GM19395 (cell line): ENCODE measurements around the gene PTPRK.

Source experiments
- ATAC-seq: cut with Tn5 transposase; IDR thresholded peaks from one replicate; pipeline ENCODE4 v1.9.1; 2021; ENCODE audit warnings: mild to moderate bottlenecking, moderate library complexity; ENCODE audit not compliant: unreplicated experiment

Gene PTPRK

GRCh38 chr6:128099571-128100197 lies 420.7 kb downstream of the PTPRK start:
- ATAC-seq: no peak

- no peak for ATAC-seq
These were observed 422.3 kb downstream of the PTPRK start for GRCh38 chr6:128098000-128098581.

- no peak for ATAC-seq
These were observed 423.4 kb downstream of the PTPRK start for GRCh38 chr6:128097009-128097408.

DNA sequence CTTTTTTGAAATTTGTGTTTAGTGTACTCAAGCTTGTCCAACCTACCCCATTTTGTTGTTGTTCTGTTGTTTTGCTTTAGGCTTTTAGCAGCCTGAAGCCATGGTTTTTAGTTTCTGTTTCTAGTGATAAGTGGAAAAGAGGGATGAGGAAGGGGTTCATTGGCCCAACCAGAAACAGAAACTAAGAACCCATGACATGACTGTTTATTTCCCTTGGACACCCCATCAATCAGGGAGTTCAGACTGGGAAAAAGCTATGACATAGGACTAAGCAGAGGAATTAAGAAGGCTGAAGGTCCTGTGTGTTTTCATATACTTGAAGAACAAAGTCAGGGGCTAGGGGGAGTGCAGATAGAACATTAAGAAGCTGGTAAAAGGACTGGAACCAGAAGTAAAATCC lies 425.0 kb downstream of the PTPRK start:
- no peak for ATAC-seq

- no peak for ATAC-seq
These were observed 441.4 kb downstream of the PTPRK start for GRCh38 chr6:128079021-128079420.

GRCh38 chr6:128078276-128078675 lies 442.1 kb downstream of the PTPRK start:
- ATAC-seq: peak; percentile 91

- no peak for ATAC-seq
These were observed 443.6 kb downstream of the PTPRK start for GRCh38 chr6:128076843-128077242.

- no peak for ATAC-seq
These were observed 445.8 kb downstream of the PTPRK start for GRCh38 chr6:128074567-128074966.

GRCh38 chr6:128073389-128073788 lies 447.0 kb downstream of the PTPRK start:
- ATAC-seq: no peak

- ATAC-seq: peak; percentile 84
These were observed 449.2 kb downstream of the PTPRK start for GRCh38 chr6:128071212-128071611.

DNA sequence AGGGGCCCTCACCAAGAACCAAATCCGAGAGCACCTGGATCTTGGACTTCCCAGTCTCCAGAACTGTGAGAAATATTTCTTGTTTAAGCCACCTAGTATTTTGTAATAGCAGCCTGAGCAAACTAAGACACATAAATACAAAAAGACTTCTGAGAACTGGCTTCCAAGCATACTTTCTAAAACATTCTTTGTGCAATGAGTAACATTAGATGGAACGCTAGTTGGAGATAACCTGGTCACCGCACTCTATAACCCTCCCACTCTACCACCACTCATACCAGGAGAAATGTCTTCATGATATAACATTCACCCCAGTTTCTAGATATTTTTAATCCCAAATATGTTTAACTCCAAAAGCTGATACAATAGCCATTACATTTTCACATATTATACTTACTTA lies 450.0 kb downstream of the PTPRK start:
- ATAC-seq: no peak

GRCh38 chr6:128069188-128069587 lies 451.2 kb downstream of the PTPRK start:
- ATAC-seq: no peak

GRCh38 chr6:128068119-128068479 lies 452.3 kb downstream of the PTPRK start:
- ATAC-seq: no peak

- no peak for ATAC-seq
These were observed 452.8 kb downstream of the PTPRK start for GRCh38 chr6:128067446-128068118.

DNA sequence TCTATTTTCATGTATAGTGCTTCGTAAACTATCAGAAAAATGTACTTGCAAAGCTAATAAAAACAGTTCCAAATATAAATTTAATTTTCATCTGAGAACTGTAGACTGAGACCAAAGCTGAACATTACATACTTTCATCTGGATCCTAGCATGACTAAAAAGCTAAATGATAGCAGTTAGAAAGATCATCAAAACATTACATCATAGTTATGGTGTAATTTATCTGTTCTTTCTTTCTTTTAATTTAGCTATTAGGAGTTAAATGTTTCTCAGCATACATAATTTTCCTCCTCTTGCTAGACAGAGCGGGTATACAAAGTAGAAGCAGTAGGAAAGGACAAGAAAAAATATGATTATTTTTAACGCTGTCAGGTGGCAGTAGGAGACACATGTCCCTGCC lies 455.3 kb downstream of the PTPRK start:
- no peak for ATAC-seq

DNA sequence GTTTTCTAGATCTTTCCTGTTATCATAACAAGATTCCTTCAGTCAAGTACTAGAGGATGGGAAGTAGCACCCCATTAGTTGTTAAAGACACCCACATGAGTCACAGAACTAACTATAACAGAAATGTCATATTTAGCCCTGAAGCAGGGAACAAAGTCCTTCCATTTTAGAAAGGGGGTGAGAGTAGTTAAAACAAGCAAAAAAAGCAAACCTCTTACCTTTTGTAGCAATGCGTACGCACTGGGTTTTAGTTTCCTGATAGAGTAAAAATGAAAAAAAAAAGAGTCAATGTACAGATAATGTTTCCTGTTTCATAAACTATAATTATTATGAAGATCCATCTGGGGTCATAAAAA lies 455.9 kb downstream of the PTPRK start:
- no peak for ATAC-seq

DNA sequence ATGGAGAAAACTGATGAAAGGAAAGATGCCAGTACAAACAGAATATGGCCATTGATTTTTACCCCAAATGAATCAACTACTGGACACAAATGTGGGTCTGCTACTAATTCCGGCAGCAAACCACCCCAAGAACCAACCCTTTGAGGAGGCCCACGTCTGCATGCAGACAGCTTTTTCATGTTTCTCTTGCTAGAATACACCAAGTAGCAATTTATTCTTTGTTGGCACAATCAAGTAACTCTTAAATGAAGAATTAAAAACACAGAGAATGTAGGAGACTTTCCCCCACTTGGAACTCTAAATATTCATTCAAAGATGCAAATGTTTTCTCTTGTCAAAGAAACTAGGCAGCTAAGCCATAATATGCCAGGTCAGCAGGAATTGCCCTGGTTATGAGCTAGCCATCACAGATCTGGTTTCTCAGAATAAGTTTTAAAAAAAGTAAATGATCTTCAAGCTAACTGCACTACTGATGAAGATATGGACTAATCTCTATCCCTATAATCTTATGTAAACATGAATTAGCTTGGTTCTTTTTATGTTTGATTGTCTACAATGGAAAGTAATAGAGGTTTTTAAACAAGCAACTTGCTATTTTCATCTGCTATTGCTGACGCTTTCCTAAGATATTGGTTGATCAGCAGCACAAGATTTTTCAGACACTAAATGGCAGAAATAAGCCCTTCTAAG lies 456.4 kb downstream of the PTPRK start:
- ATAC-seq: no peak

DNA sequence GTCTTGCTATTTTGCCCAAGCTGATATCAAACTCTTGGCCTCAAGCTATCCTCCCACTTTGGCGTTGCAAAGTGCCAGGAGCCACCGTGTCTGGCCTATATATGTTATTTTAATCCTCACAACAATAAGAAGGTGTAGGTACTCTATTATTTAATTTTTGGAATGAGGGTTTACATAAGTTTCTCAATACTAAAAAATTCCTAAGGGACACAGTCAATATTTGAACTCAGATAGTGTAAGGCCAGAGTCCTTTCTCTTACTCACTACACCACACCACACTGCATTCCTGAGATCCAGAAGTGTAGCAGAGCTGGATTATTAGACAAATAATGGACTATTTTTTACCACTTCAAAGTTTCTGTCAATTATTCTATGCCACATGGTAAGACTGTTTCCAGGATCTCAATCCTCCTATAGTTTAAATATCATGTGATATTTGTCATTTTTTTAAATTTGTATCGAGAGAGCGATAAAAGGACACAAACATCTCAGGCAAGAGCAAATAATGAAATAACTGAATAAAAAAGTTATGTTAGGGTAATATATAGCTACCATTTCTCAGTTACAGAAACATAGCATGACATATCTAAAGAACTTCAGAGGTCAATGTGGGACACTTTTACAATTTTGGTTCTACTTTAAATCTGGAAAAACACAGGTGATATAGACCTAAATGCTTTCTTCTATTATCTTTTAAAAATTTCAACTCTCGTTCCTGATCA lies 457.4 kb downstream of the PTPRK start:
- no peak for ATAC-seq

GRCh38 chr6:128057946-128058345 lies 462.5 kb downstream of the PTPRK start:
- ATAC-seq: no peak

- ATAC-seq: no peak
These were observed 462.9 kb downstream of the PTPRK start for GRCh38 chr6:128057541-128057940.

GRCh38 chr6:128053109-128053508 lies 467.3 kb downstream of the PTPRK start:
- no peak for ATAC-seq
